ENCODE results near the gene ARL2. TPM values are rescaled to one million over a fixed set of nuclear protein-coding genes. Genes with fewer than 3 reads are reported as not detected.
A peak's percentile ranks its signal among the peaks of the same experiment; 100 is the strongest.

The ARL2 gene
- total RNA-seq, 1 experiment from 2014 or later = 104 TPM

DNA sequence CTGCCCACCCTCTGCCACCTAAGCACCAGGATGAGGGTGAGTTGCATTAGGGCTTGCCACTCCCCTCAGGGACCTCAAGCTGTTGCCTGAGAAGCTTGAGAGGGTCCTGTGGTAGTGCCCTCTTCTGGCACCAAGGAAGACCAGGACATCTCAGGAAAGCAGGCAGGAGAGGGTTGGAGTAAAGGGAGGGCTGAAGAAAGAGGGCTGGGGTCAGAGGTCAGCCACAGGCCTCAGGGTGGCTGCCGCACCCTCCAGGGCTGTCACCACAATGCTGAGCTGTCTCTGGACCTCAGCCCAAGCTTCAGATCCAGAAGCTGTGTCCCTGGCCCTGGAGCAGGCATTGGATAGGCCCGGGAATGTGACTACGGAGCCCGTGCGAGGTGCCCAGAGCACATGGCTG, 31.1 kb downstream of the ARL2 start:
- DNase-seq (ENCODE audit: low spot score) = no peak

DNA sequence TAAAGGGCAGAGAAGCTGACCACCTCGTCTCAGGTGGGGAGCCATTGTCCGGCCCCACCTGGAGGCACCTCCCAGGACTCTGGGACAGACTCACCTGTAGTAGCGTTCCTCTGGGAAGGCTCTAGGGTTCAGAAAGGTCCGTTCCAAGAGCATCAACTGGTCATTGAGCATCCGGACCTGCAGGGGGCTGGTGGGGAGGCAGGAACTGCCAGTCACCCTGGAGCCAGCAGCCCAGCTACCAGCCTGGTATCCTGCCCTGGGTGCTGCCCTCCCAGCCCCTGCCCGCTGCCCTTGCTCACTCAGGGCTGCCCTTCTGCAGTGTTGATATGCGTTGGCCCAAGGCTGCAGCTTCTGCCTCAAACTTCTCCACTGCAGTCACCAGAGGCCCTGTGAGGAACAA, 31.8 kb downstream of the ARL2 start:
- DNase-seq (ENCODE audit: low spot score) = no peak

DNA sequence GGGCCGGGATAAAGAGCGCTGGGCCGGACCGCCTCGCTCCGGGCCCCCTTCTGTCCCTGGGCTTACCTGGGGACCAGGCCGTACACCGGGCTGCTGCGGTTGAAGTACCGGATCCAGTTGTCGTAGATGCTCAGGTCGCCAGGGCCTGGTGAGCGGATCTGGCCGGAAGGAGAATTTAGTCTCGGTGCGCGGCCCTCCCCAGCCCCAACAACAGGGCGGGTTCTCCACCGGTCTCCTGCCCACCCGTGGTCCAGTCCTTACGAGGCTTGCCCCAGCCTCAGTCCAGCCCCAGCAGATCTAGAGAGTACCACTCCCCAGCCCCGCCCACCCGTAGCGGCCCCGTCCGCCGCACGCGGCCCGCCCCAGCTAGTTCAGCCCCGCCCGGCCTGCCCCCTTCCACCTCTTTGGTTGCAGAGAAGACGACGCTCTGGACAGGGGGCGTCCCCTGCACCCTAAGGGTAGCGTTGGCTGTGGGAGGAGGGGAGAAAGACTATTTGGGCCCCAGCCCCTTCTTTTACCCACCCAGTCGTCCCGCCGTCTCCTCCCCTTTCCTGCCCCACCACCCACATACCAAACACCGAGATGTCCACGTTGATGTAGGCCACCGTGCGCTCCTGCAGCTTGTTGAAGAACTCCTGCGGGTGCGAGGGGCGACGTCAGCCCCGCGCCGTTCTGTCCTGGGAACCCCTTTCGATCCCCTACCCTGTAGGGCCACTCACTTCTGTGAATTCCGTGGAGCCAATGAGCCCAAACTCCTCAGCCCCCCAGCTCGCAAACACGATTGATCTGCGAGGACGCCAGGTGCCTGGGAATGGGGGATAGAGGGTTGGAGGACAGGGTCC, 33.8 kb downstream of the ARL2 start:
- no peak for DNase-seq (ENCODE audit: low spot score)

DNA sequence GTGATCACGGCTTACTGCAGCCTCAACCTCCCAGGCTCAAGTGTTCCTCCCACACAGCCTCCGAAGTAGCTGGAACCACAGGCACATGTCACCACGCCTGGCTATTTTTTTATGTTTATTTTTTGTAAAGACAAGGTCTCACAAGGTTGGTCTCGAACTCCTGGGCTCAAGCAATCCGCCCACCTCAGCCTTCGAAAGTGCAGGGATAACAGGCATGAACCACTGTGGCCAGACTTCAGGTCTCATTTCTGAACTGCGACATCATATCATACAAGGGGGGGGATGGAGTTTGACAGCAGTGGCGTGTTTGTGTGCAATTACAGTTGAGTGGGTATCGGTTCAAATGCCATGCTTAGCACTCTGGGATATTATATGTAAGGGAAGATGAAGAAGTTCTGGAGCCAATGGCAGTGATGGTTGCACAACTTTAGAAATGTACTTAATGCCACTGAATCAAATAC, 37.5 kb downstream of the ARL2 start:
- no peak for DNase-seq (ENCODE audit: low spot score)

DNA sequence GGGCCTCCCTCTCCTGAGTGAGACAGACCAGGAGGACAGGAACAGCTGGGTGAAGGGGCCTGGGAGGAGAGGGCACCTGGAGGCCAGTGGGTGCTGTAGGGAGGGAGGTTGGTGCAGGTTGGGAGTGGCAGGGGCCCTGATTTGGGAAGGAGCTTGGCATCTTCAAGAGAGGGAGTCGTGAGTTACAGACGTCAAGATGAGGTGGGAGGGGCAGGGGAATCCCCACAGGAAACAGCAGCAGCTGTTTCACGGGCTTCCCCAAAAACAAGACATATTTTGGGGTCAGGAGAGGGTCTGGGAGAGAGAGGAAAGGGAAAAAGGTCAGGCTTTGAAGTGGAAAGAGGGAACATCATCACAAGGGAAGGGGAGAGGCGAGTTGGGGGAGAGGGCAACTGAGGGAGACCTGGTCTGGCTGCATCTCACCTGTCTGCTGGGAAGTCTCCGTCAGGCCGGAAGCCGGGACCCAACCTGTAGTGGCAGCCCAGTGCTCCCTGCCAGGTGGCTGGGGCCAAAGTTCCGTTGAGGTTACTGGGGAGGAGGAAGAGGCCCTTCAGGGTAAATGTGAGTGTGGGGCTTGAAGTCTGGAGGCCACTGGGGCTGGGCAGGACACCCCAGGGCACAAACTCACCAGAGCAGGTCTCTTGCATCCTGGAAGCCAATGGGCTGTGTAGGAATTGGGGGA, 40.0 kb downstream of the ARL2 start:
- DNase-seq (ENCODE audit: low spot score) = no peak

DNA sequence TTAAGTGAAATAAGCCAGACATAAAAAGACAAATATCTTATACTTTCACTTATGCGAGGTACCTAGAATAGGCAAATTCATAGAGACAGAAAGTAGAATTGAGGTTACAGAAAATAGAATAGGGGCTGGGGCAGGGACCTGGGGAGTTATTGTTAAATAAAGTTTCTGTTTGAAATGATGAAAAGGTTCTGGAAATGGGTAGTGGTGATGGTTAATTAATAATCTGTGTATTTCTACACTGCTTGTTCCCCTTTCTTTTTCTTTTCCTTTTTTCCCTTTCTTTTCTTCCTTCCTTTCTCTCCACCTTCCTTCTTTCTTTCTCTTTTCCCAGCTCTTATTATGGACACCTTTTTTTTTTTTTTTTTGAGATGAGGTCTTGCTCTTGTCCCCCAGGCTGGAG, 41.6 kb downstream of the ARL2 start:
- no peak for DNase-seq (ENCODE audit: low spot score)

DNA sequence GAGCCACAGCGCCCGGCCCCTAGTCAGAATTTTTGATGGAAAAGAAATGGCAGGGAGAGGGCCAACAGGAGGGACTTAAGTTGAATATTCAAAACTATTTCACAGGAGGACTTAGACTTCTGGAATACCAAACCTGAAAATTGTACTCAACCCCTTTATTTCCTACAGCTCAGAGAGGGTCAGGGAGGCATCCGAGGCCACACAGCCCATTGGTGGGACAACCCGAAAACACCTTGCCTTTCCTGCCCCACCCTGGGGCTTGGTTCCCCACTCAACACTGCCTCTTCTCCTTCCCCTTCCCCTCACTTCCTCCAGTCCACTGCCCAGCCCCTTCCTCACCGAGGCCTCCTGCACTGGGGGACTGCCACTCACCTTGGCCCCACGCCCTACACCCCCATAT, 43.0 kb downstream of the ARL2 start:
- no peak for DNase-seq (ENCODE audit: low spot score)

DNA sequence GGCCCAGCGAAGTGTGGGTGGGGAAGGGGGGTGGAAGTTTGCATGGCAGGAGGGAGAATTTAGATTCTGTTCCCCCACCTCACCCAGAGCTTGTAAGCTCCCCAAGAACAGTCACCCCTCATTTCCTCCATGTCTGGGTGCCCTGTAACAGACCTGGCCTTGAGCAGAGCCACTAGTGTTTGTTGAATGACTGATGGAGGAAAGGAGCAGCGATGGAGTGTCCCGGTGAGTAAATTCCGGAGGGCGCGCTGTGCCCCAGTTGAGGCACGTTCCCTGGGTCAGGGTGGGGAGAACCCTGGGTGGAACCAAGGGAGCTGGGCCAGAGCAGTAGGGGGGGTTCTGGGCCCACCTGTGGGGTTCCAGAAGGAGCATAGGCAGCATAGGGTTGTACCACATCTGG, 43.6 kb downstream of the ARL2 start:
- no peak for DNase-seq (ENCODE audit: low spot score)

DNA sequence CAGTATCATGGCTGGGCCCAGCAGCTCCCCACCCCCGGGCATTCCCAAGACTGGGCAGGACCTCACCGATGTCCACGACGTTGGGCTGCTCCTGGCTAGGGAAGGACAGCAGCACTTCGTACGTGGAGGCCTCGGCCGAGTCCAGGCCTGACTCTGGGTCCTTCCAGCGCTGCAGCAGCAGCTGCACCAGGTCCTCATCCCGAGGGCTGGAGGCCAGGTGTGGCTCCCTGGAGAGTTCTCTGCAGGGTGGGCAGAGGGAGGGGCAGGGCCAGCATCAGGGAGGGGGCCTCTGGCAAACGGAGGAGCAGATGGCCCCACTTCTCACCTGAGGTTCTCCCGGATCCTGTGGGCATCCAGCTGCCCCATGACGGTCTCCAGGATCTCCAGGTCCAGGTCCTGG, 44.1 kb downstream of the ARL2 start:
- no peak for DNase-seq (ENCODE audit: low spot score)

DNA sequence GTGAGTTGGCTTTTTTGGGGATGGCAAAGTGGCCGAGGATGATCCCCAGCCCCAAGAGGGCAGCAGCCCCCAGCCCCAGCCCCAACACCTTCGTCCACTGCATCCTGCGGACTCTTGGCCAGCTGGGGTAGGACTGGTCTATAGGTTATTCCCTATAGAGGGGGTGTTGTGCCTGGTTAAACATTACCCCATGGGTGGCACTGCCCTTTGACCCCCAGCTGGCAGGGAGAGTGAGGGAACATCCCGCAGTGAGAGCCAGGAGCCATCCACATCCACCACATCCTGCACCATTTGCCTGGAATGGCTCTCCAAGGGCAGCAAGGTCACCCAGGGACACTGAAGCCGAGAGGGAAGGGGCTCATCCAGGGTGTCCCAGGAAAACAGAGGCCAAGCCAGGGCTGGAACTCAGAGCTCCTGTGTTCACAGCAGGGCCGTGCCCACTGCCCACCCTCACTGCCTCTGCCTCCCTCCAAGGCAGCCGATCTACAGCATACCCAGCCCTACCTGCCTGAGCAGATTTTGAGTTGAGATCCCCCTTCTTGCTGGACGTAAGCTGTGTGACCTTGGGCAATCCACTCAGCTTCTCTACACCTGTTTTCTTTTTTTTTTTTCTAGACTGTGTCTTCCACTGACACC, 44.6 kb downstream of the ARL2 start, which contains the start of gene NAALADL1:
NAALADL1 (minus strand) TSS at position 135 of the 636 bp plus-strand sequence; CDS start at position 103, 32 bp downstream.
- no peak for DNase-seq (ENCODE audit: low spot score)

DNA sequence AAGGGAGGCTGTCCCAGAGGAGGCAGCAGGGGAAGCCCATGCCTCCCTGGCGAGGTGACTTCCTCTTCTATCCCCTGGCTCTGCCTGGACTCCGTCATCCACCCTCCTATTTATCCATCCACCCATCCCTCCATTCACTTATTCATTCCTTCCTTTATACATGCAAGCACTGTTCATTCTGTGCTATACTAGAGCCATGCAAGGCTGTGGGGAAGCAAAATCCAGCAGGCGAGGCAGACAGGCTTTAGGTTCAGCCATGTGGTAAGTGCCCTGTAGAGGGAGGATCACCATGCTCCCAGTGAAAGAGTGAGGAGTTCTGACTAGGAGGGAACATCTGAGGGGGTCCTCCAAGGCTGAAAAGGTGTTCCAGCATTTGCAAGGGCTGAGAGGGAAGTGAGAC, 45.6 kb downstream of the ARL2 start:
- no peak for DNase-seq (ENCODE audit: low spot score)

DNA sequence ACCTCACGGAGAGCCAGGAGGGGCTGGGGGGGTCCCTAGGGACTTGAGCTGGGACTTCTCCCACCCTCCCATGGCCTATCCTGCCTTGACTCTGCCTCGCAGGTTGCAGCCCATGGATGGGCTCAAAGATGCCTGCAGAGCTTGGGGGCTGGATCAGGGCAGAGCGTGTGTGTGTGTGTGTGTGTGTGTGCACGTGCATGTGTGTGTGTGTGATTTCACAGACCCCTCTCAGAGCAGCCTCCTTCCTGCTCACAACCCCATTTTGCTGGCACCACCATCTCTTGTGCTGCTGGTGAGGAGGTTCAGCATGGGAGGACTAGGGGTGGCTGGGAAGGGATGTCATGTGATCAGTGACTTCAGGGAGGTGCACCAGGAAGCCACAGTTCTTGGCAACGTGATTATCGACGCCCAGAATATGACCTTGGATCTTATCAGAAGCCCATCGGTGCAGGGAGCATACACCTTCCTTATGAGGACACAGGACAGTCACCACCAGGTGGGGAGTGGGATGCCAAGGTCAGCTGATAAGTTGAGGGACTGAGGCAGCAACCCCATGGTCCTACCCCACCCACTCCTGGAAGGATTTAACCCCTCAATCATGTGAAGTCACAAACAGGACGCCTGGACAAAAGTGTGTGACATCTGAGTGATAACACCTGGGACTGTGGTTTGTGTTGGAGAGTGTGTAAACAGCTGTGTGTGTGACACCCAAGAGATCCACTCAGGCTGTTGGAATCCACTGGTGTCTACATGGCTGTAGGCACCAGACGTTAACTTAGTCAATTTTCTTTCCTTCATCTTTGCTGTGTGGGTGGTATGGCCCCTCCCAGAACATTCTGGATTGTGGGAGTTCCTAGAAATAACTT, 46.2 kb downstream of the ARL2 start:
- no peak for DNase-seq (ENCODE audit: low spot score)

DNA sequence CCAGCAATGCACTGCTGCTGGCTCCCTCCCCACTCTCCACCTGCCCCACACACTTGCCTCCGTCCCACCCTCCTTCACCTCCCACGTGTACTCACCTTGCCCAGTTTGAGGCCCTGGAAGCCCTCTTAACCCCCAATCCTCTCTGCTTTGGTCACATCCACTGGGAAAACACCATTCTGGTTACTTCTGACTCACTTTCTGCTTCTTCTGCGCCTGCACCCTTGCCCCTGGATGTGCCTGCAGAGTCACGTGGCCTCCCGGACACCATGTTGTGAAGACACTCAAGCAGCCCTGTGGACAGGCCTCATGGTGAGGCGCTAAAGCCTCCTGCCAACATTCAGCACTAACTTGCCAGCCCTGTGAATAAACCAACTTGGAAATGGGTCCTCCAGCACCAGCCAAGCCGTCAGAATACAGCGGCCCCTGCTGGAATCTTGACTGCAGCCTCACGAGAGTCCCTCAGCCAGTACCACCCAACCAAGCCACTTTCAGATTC, 47.0 kb downstream of the ARL2 start:
- peak; percentile 34 for DNase-seq (ENCODE audit: low spot score)

DNA sequence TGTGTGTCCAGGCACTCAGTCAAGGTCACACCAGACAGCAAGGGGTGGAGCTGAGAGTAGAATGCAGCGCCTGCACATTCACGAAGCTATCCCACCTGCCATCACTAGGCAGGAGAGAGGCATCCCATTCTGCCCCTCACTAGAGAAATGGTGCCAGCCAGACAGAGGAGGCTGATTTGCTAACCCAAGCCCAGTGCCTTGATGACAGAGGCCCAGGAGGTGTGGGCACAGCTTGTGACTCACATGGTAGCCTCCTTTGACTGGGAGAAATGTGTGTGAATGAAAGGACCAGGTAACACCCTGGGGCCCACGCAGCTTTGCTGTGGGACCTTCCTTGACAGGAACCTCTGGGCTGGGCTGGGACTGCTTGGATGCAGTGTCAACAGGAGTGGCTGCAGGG, 49.6 kb downstream of the ARL2 start:
- DNase-seq (ENCODE audit: low spot score) = no peak

DNA sequence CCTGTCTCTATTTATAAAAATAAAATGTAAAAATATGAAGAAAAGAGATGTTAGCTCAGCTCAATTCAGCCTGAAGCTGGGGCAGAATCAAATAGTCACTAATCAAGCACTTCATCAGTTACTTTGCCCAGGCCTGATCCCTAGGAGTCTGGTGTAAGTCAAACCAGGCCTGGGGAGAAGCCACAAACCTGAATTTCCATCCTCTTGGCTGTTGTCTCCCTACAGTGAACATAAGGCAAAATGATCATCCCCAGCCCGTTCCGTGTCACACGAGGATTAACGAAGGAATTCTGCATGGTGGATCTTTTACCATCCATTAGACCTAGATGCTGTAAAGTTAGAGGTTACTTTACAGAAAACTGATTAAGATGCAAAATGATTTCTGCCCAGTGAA, 50.9 kb downstream of the ARL2 start:
- DNase-seq (ENCODE audit: low spot score) = no peak

DNA sequence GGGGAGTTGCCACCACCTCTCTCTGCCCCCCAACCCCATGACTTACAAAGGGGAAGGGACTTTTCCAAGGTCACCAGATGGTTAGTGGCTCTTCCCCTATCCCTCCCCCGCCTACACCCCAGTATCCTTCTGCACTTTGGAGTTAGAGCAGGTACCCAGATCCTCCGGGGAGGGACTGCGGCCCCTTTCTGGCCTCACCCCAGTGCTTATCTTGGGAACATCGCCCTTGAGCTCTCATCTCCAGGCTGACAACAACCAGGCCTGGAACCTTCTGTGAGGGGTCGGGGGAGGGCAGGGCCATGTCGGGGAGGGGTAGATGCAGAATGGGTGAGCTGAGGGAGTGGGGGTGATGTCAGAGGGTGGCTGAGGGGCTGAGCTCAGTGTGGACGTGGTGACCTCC, 51.9 kb downstream of the ARL2 start:
- DNase-seq (ENCODE audit: low spot score) = no peak

DNA sequence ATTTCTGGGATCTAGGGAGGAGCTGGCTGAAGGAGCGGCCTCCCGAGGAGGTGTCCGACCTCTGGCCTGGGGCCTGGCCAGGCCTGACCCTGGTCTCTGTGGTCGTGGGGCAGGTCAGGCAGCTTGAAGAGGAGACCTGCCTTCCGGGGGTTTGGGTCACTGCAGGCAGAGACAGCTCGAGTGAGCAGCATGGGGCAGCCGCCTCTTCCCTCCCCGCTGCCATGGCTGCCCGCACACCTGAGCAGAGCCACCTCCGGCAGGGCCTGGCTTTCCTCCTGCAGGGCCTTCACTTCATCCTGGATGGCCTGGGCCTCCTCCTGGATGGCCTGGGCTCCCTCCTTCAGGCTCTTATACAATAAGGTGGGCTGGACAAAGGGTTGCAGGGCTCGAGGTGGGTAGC, 52.4 kb downstream of the ARL2 start:
- DNase-seq (ENCODE audit: low spot score) = no peak

DNA sequence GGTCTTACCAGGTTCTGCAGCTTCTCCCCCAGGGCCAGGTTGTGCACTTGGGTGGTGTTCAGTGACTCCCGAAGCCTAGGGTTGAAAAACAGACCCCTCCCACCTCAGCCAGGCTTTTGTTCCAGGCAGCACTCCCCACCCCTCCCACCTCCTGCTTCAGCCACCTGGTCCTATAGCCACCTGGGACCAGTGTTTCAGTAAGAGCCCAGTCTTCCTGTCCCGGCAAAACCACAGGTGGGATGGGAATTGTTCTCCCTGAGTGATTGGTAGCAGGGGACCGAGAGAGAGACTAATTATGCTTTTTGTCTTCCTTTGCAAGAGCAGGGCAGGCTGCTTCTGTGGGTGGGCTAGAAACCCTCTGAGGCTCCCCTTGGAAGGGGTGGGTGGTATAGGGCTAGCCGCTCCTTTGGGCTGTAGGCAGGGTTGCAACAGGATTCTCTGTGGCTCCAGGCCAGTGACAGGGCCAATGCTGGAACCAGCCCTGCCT, 52.9 kb downstream of the ARL2 start:
- no peak for DNase-seq (ENCODE audit: low spot score)

DNA sequence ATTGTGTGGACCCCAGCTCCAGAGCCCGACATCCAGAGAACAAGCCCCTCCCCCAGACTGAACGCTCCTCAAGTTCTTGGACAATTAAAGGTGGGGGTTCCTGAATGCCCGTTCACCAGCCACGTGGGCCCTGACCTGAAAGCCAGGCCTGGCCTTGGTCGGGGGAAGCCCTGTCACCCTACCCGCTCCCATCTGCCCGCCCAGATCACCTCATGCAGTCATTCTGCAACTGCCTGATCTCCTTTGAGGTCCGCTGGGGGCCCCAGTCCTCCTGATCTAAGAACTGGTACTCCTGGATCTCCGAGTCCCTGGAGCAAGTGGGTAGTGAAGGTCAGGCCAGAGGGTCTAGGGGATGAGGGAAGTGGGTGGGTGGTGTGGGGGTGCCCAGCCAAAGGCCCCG, 53.5 kb downstream of the ARL2 start:
- DNase-seq (ENCODE audit: low spot score) = no peak

DNA sequence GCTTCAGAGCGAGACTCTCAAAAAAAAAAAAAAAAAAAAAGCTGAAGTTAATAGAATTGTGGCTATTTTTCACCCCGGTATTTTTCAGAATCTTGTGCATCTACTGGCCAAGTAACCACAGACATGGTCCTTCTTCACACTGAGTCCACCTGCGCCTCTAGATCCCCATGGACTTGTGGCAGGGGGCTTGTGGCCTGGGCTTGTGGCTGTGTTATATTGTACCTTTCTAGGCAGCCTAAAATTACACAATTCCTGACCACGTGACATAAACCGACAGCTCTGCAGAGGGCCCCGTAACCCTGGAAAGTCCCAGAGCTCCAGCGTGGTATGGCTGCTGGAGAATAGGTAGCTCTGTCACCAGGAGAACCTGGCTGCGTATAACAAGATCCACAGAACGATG, 55.3 kb downstream of the ARL2 start:
- no peak for DNase-seq (ENCODE audit: low spot score)

Measured in HT-29 (cell line).